ENCODE measurements around the gene SSH3. TPM values are rescaled to one million over a fixed set of nuclear protein-coding genes. Genes with fewer than 3 reads are reported as not detected.

The SSH3 gene
- total RNA-seq, 2 donors from 2014 or later: 16.2 to 30.6 TPM

DNA sequence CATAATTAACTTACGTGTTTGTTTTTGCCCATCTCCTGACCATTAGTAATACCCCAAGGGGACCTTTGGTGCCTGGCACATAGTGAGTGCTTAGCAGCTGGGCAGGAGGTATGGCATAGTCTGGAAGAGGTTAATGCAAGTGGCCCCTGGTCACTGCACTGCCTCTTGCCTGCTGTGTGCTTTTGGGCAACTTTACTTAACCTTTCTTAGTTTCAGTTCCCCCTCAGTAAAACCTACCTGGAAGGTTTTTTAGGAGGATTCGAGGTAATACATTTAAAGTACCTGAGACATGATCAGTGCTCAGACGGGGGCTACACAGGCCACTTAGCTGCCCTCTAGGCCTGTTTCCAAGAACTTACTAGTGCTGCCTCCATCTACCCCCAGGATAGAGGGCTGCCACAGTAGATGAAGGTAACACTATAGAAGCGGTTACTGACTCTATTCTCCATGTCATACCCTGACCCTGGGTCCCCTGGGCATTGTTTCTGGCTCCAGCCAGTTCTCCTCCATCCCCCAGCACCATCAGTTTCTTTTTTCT lies 46.7 kb downstream of the SSH3 start:
- H3K36me3 ChIP-seq (replicated peaks in 1 of 2; ENCODE audit: insufficient read depth in 1 of 2, low read depth in 2 of 2): no peaks in the 10 kb centered on the region
- no peak for DNase-seq
- no peaks in the 10 kb centered on the region for H3K9me3 ChIP-seq
- ATAC-seq: no peak
- TF ChIP-seq, protein P1, sequence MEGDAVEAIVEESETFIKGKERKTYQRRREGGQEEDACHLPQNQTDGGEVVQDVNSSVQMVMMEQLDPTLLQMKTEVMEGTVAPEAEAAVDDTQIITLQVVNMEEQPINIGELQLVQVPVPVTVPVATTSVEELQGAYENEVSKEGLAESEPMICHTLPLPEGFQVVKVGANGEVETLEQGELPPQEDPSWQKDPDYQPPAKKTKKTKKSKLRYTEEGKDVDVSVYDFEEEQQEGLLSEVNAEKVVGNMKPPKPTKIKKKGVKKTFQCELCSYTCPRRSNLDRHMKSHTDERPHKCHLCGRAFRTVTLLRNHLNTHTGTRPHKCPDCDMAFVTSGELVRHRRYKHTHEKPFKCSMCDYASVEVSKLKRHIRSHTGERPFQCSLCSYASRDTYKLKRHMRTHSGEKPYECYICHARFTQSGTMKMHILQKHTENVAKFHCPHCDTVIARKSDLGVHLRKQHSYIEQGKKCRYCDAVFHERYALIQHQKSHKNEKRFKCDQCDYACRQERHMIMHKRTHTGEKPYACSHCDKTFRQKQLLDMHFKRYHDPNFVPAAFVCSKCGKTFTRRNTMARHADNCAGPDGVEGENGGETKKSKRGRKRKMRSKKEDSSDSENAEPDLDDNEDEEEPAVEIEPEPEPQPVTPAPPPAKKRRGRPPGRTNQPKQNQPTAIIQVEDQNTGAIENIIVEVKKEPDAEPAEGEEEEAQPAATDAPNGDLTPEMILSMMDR (IDR thresholded peaks at IDR 0.05): no peak
- TF ChIP-seq POLR2A (IDR thresholded peaks at IDR 0.05): no peak
- peaks cover 89% of the 10 kb centered on the region for H3K4me1 ChIP-seq
- intact Hi-C loops (cut with DNase I): loop anchor here (5.0 kb wide), 1 partner anchor 32 kb away; no protein-coding TSS in a partner anchor
- H3K27me3 ChIP-seq: no peaks in the 10 kb centered on the region
- WGBS, 2 donors: 76 to 80% methylated on average over 4 of the region's 4 CpGs
- no peak overlapping the region for H3K4me3 ChIP-seq
- H3K27ac ChIP-seq: peak overlapping the region in 2 of 4 donors; percentile 33 to 50

DNA sequence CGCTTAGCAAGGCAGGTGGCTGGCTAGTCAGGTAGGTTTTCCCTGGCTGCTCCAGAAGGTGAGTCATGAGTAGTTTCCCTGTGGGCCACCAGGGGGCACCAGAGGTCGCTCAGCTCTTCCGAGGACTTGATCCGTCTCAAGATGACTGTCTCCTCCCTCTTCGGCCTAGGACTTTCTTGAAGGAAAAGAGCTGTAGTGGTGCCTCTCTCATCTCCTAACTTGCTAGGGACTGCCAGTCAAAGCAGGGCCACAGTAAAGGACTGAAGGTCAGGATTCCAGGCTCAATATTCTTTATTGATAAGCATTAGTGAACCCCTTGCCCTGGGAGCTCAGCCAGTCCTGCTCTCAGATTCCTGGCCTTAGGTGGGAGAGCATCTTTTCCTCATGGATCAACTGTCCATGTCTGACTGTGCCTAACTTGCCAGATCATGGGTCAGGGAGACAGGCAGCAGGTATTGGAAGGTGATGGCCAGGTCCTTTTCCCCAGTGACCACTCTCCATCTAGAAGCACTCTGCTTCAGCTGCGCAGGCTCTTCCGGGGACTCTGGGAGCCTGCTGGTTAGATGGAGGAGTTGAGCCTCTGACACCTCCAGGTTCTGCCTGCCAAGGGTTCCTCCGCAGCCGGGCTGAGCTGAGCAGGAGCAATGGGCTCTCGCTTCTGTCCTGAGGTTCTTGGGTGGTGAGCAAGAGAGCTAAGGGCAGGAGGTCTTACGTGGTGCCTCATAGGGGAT lies 48.1 kb downstream of the SSH3 start:
- Histone ChIP-seq H3K4me1 (peaks cover 89% of the 10 kb centered on the region), H3K27ac (peak overlapping the region; percentile 9 to 99 (median 83)), H3K4me3 (no peak overlapping the region), H3K27me3 (no peaks in the 10 kb centered on the region), H3K36me3 (replicated peaks in 1 of 2; ENCODE audit: insufficient read depth in 1 of 2, low read depth in 2 of 2) (no peaks in the 10 kb centered on the region), H3K9me3 (no peaks in the 10 kb centered on the region)
- intact Hi-C loops (cut with DNase I): no loop called here
- ATAC-seq (peak; percentile 31), DNase-seq (peak; percentile 75 to 82 (median 77))
- peak in 1 of 3 donors; percentile 18 for TF ChIP-seq POLR2A (IDR thresholded peaks at IDR 0.05)
- TF ChIP-seq, protein P1 (IDR thresholded peaks at IDR 0.05): peak; percentile 88 to 96 (median 91)
- WGBS, 2 donors: 40 to 52% methylated on average over 7 to 11 of the region's 11 CpGs

GRCh38 chr11:67352546-67353316 lies 49.4 kb downstream of the SSH3 start:
- 2 to 9% methylated on average over 16 to 25 of the region's 25 CpGs for WGBS, 2 donors
- peak in 2 of 4 donors; percentile 56 to 68 for DNase-seq
- H3K4me1 ChIP-seq: peaks cover 91% of the 10 kb centered on the region

GRCh38 chr11:67353317-67354074 lies 50.2 kb downstream of the SSH3 start, which contains the start of gene POLD4:
TSS of gene POLD4 (minus strand) at chr11:67353546. CDS start at chr11:67353399, 147 bp downstream.
- WGBS, 2 donors: 0 to 1% methylated on average over 13 to 36 of the region's 37 CpGs
- H3K27ac ChIP-seq: peak within 1 kb of the TSS; percentile 98 to 100 (median 98)

More at GRCh38 chr11:67352546-67353316, 49.4 kb downstream of the SSH3 start:
- Histone ChIP-seq H3K4me3 (peak overlapping the region; percentile 37 to 62), H3K27ac (peak overlapping the region; percentile 98 to 100 (median 98)), H3K9me3 (no peaks in the 10 kb centered on the region), H3K36me3 (replicated peaks in 1 of 2; ENCODE audit: insufficient read depth in 1 of 2, low read depth in 2 of 2) (no peaks in the 10 kb centered on the region), H3K27me3 (no peaks in the 10 kb centered on the region)
- TF ChIP-seq, protein P1 (IDR thresholded peaks at IDR 0.05): no peak
- no peak for TF ChIP-seq POLR2A (IDR thresholded peaks at IDR 0.05)
- intact Hi-C loops (cut with DNase I): no loop called here
- peak; percentile 22 for ATAC-seq

More at GRCh38 chr11:67353317-67354074, 50.2 kb downstream of the SSH3 start, which contains the start of gene POLD4:
- H3K4me1 ChIP-seq: peaks cover 83% of the 10 kb centered on the region
- DNase-seq (peak; percentile 98 to 99 (median 99)), ATAC-seq (peak; percentile 88)
- H3K27me3 ChIP-seq: no peaks in the 10 kb centered on the region
- peak within 1 kb of the TSS; percentile 37 to 62 for H3K4me3 ChIP-seq
- intact Hi-C loops (cut with DNase I): no loop called here
- H3K9me3 ChIP-seq: no peaks in the 10 kb centered on the region
- TF ChIP-seq, protein P1 (IDR thresholded peaks at IDR 0.05): no peak
- peak; percentile 91 to 98 (median 98) for TF ChIP-seq POLR2A (IDR thresholded peaks at IDR 0.05)
- H3K36me3 ChIP-seq (replicated peaks in 1 of 2; ENCODE audit: insufficient read depth in 1 of 2, low read depth in 2 of 2): no peaks in the 10 kb centered on the region
